ENCODE results near the gene CENPX.

- TF ChIP-seq POLR2A (IDR thresholded peaks at IDR 0.05) (no peak), CTCF (IDR thresholded peaks at IDR 0.05) (no peak)
Observed at GRCh38 chr17:82029391-82029790, 6.7 kb upstream of the CENPX start.

Data from body of pancreas (tissue), 4 donors.